ENCODE data around the gene TBC1D2B. TPM values are rescaled to one million over a fixed set of nuclear protein-coding genes. Genes with fewer than 3 reads are reported as not detected.
A peak's percentile ranks its signal among the peaks of the same experiment; 100 is the strongest.

Gene TBC1D2B
- total and polyA plus RNA-seq, 4 donors = 9.8 to 109 (median 53.2) TPM

DNA sequence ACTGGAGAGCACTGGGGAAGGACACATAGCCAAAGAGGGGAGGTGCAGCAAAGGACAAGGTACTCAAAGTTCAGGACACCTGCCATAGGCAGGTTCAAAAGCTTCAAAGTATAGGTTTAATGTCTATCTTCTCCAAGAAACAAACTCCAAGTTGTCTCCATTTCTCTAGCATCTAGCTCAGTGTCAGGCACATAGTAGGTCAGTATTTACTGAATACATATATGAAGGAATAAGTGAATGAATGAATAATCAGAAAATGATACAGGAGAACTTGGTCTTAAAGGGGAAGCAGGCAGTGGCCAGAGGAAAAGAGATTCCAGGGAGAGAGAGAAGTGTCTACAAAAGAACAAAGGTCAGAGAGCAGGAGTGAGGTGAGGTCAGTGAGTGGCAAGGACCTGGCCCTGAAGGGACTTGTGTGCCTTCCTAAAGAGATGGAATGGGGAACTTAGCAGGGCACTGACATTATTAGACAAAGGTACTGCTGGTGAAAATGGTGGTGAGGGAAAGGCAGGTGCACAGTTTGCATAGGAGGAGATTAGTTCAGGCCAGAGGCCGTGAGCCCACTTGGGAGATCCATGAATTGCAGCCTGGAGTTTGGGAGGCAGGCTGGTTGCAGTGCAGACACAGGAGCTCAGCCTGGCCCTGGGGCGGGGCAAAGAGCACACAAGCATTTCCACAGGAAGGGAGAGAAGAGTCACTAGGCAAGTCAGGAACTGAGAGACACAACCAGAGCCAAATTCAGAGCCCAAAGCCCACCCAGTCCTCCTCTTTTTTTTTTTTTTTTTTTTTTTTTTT lies 21.4 kb downstream of the TBC1D2B start:
- H3K36me3 ChIP-seq (ENCODE audit: control insufficient read depth in 1 of 2, insufficient read depth in 2 of 2, low read length in 1 of 2) = peaks cover 3 to 4% of the 10 kb centered on the region in 2 donors
- H3K4me1 ChIP-seq (ENCODE audit: control insufficient read depth in 1 of 2, insufficient read depth in 2 of 2, low read length in 2 of 2) = no peaks in the 10 kb centered on the region
- H3K4me3 ChIP-seq (ENCODE audit: low read length in 2 of 2) = no peak overlapping the region
- H3K9me3 ChIP-seq (ENCODE audit: control insufficient read depth, low read length) = no peaks in the 10 kb centered on the region
- intact Hi-C loops (cut with DNase I) = no loop called here
- H3K27ac ChIP-seq (ENCODE audit: low read depth in 1 of 2, low read length in 2 of 2) = peak overlapping the region in 1 of 2 donors; percentile 10
- WGBS, 2 donors = 70 to 79% methylated on average over 2 of the region's 2 CpGs
- DNase-seq (no peak), ATAC-seq (ENCODE audit: low FRiP score) (peak; percentile 63)
- no peaks in the 10 kb centered on the region for H3K27me3 ChIP-seq (ENCODE audit: control insufficient read depth in 1 of 2, insufficient read depth in 2 of 2, low read length in 1 of 2)

DNA sequence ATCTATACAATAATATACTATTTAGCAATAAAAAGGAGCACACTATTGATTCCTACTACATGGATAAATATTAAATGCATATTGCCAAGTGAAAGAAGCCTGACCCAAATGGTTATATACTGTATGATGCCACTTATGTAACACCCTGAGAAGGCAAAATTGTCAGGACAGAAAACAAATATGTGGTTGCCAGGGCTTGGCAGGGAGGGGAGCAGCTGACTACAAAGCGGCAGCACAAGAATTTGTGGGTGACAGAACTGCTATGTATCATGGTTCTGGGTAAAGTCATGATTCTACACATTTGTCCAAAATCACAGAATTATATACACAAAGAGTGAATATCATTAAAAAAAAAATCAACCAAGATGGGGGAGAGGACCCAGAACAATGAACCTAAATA lies 22.5 kb downstream of the TBC1D2B start:
- Histone ChIP-seq H3K27me3 (ENCODE audit: control insufficient read depth in 1 of 2, insufficient read depth in 2 of 2, low read length in 1 of 2) (no peaks in the 10 kb centered on the region), H3K9me3 (ENCODE audit: control insufficient read depth, low read length) (no peaks in the 10 kb centered on the region), H3K4me1 (ENCODE audit: control insufficient read depth in 1 of 2, insufficient read depth in 2 of 2, low read length in 2 of 2) (no peaks in the 10 kb centered on the region), H3K4me3 (ENCODE audit: low read length in 2 of 2) (no peak overlapping the region), H3K36me3 (ENCODE audit: control insufficient read depth in 1 of 2, insufficient read depth in 2 of 2, low read length in 1 of 2) (peaks cover 4 to 5% of the 10 kb centered on the region in 2 donors), H3K27ac (ENCODE audit: low read depth in 1 of 2, low read length in 2 of 2) (no peak overlapping the region)
- whole genome bisulfite sequencing, 2 donors = 83 to 86% methylated on average over 1 of the region's 1 CpG
- DNase-seq (no peak), ATAC-seq (ENCODE audit: low FRiP score) (no peak)
- intact Hi-C loops (cut with DNase I) = no loop called here

DNA sequence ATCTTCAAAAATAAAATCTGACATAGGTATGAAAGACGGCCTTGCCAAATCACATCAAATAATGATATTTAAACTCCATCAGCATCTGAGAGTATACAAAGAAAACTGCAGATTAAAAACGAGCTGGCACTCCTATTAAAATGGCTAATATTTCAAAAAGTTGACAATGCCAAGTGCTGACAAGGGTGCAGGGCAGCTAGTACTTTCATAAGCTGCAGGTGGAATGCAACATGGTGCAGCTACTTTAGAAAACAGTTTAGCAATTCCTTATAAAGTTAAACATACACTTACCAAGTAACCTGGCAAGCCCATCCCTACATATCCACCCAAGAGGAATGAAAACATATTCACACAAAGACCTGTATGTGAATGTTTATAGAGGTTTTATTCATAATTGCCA lies 23.0 kb downstream of the TBC1D2B start:
- Histone ChIP-seq H3K27ac (ENCODE audit: low read depth in 1 of 2, low read length in 2 of 2) (no peak overlapping the region), H3K27me3 (ENCODE audit: control insufficient read depth in 1 of 2, insufficient read depth in 2 of 2, low read length in 1 of 2) (no peaks in the 10 kb centered on the region), H3K4me3 (ENCODE audit: low read length in 2 of 2) (no peak overlapping the region), H3K4me1 (ENCODE audit: control insufficient read depth in 1 of 2, insufficient read depth in 2 of 2, low read length in 2 of 2) (no peaks in the 10 kb centered on the region), H3K9me3 (ENCODE audit: control insufficient read depth, low read length) (no peaks in the 10 kb centered on the region), H3K36me3 (ENCODE audit: control insufficient read depth in 1 of 2, insufficient read depth in 2 of 2, low read length in 1 of 2) (peaks cover 4 to 5% of the 10 kb centered on the region in 2 donors)
- no peak for ATAC-seq (ENCODE audit: low FRiP score)
- WGBS, 2 donors = 72 to 84% methylated on average over 2 of the region's 2 CpGs
- intact Hi-C loops (cut with DNase I) = no loop called here
- DNase-seq = no peak

DNA sequence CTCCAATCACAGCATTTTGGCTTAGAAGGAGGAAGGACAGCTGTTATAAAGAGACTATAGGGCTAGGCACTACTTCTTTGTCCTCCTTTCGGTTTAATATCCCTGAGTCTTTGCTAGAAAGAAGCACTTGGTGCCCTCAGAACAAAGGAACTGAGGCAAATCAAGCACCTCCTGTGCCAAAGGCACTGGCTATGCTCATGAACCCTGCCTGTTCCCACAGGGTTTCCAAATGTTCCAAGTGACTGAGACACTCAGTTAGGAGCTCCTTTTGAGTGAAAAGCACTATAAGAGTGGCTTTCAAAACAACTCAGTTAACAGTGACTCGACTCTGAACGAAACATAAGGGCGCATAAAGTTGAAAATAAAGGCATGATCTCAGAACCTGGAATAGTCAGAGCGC lies 25.0 kb downstream of the TBC1D2B start:
- H3K4me1 ChIP-seq (ENCODE audit: control insufficient read depth in 1 of 2, insufficient read depth in 2 of 2, low read length in 2 of 2) = no peaks in the 10 kb centered on the region
- no peak for ATAC-seq (ENCODE audit: low FRiP score)
- intact Hi-C loops (cut with DNase I) = no loop called here

DNA sequence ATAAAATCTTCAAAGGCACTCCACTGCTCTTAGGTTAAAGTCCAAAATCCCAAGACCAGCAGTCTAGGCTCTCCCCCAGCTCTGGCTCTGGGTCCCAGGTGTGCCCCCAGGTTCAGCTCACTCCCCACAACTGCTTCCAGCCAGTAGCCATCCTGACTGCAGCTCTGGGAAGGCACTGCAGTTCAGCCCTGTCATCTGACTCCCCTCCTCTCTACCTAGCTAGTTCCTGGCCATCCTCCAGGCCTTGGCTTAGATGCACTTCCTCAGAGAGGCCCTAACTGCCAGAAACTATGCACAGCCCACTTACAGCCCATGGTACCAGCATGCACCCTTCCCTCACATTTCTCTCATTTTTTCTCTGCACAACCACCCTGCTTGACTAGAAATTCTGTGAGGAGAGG lies 25.5 kb downstream of the TBC1D2B start:
- intact Hi-C loops (cut with DNase I) = no loop called here
- Histone ChIP-seq H3K4me3 (ENCODE audit: low read length in 2 of 2) (no peak overlapping the region), H3K27me3 (ENCODE audit: control insufficient read depth in 1 of 2, insufficient read depth in 2 of 2, low read length in 1 of 2) (no peaks in the 10 kb centered on the region), H3K9me3 (ENCODE audit: control insufficient read depth, low read length) (no peaks in the 10 kb centered on the region), H3K27ac (ENCODE audit: low read depth in 1 of 2, low read length in 2 of 2) (no peak overlapping the region), H3K4me1 (ENCODE audit: control insufficient read depth in 1 of 2, insufficient read depth in 2 of 2, low read length in 2 of 2) (no peaks in the 10 kb centered on the region), H3K36me3 (ENCODE audit: control insufficient read depth in 1 of 2, insufficient read depth in 2 of 2, low read length in 1 of 2) (peaks cover 4 to 5% of the 10 kb centered on the region in 2 donors)
- DNase-seq = no peak
- no peak for ATAC-seq (ENCODE audit: low FRiP score)

More for the DNA sequence above, 25.0 kb downstream of the TBC1D2B start:
- Histone ChIP-seq H3K27ac (ENCODE audit: low read depth in 1 of 2, low read length in 2 of 2) (no peak overlapping the region), H3K27me3 (ENCODE audit: control insufficient read depth in 1 of 2, insufficient read depth in 2 of 2, low read length in 1 of 2) (no peaks in the 10 kb centered on the region), H3K36me3 (ENCODE audit: control insufficient read depth in 1 of 2, insufficient read depth in 2 of 2, low read length in 1 of 2) (peaks cover 4 to 5% of the 10 kb centered on the region in 2 donors), H3K9me3 (ENCODE audit: control insufficient read depth, low read length) (no peaks in the 10 kb centered on the region), H3K4me3 (ENCODE audit: low read length in 2 of 2) (no peak overlapping the region)
- no peak for DNase-seq
- 69 to 81% methylated on average over 5 of the region's 5 CpGs for WGBS, 2 donors

DNA sequence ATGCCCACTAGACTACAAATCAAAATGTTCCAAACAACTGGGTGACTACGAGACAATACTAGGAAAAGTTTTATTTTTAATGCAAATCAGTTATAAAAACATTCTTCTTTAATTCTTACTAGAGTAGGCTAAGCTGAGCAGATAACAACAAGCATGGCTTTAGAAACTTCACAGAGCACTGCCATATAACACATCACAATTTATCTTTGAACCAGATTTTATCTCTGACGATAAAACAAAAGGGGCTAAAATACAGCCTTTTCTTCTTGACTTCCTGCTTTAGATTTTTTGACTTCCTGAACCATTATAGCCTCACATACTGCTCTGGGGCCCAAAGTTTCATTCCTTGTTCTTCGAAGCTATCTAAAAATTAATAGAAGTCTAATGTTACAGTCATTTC lies 25.9 kb downstream of the TBC1D2B start:
- Histone ChIP-seq H3K36me3 (ENCODE audit: control insufficient read depth in 1 of 2, insufficient read depth in 2 of 2, low read length in 1 of 2) (peaks cover 4 to 5% of the 10 kb centered on the region in 2 donors), H3K4me3 (ENCODE audit: low read length in 2 of 2) (no peak overlapping the region), H3K4me1 (ENCODE audit: control insufficient read depth in 1 of 2, insufficient read depth in 2 of 2, low read length in 2 of 2) (no peaks in the 10 kb centered on the region), H3K9me3 (ENCODE audit: control insufficient read depth, low read length) (no peaks in the 10 kb centered on the region), H3K27me3 (ENCODE audit: control insufficient read depth in 1 of 2, insufficient read depth in 2 of 2, low read length in 1 of 2) (no peaks in the 10 kb centered on the region), H3K27ac (ENCODE audit: low read depth in 1 of 2, low read length in 2 of 2) (no peak overlapping the region)
- WGBS, 2 donors = 76 to 81% methylated on average over 3 of the region's 3 CpGs
- intact Hi-C loops (cut with DNase I) = no loop called here
- ATAC-seq (ENCODE audit: low FRiP score) = no peak
- DNase-seq = no peak

DNA sequence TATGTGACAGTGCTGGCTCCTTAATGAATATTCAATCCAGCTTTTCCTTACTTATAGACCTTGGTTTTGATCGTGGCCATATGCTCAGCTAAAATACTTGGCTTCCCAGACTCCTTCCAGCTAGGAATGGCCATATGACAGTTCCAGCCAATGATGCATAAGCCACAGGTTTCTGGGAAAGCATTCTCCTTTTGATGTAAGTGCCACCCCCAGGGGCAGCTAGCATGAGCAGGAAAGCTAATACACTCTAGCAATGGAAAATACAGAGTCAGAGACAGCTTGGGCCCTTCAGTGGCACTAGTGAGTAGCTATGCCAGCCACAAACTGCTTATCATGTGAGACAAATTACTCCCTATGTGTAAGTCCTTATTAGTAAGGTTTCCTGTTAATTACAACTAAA lies 26.7 kb downstream of the TBC1D2B start:
- intact Hi-C loops (cut with DNase I) = no loop called here
- ATAC-seq (ENCODE audit: low FRiP score) = no peak
- Histone ChIP-seq H3K36me3 (ENCODE audit: control insufficient read depth in 1 of 2, insufficient read depth in 2 of 2, low read length in 1 of 2) (peaks cover 4 to 5% of the 10 kb centered on the region in 2 donors), H3K27ac (ENCODE audit: low read depth in 1 of 2, low read length in 2 of 2) (no peak overlapping the region), H3K4me3 (ENCODE audit: low read length in 2 of 2) (no peak overlapping the region), H3K27me3 (ENCODE audit: control insufficient read depth in 1 of 2, insufficient read depth in 2 of 2, low read length in 1 of 2) (no peaks in the 10 kb centered on the region), H3K9me3 (ENCODE audit: control insufficient read depth, low read length) (no peaks in the 10 kb centered on the region), H3K4me1 (ENCODE audit: control insufficient read depth in 1 of 2, insufficient read depth in 2 of 2, low read length in 2 of 2) (no peaks in the 10 kb centered on the region)
- 88 to 91% methylated on average over 1 of the region's 1 CpG for WGBS, 2 donors
- no peak for DNase-seq

DNA sequence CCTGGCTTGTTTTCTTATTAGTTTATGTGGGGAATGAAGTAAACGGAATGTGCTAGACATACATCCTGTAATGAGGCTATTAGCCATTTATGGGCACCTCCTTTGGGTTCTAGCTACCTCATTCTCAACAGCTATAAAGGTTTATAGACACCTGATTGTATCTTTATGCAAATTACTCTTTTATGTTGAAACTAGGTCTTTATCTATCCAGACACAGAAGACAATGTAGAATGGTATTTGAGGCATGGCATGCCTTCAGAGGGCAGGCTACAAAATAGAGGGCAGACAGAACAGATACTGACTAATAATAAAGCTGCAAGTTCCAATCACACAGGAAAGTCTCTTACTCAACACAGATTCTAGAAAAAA lies 27.1 kb downstream of the TBC1D2B start:
- no peak for ATAC-seq (ENCODE audit: low FRiP score)
- H3K36me3 ChIP-seq (ENCODE audit: control insufficient read depth in 1 of 2, insufficient read depth in 2 of 2, low read length in 1 of 2) = peaks cover 4 to 5% of the 10 kb centered on the region in 2 donors
- intact Hi-C loops (cut with DNase I) = no loop called here
- H3K4me1 ChIP-seq (ENCODE audit: control insufficient read depth in 1 of 2, insufficient read depth in 2 of 2, low read length in 2 of 2) = no peaks in the 10 kb centered on the region
- no peak for DNase-seq
- no peaks in the 10 kb centered on the region for H3K27me3 ChIP-seq (ENCODE audit: control insufficient read depth in 1 of 2, insufficient read depth in 2 of 2, low read length in 1 of 2)
- no peak overlapping the region for H3K4me3 ChIP-seq (ENCODE audit: low read length in 2 of 2)
- WGBS, 2 donors = 79 to 86% methylated on average over 1 of the region's 1 CpG
- no peak overlapping the region for H3K27ac ChIP-seq (ENCODE audit: low read depth in 1 of 2, low read length in 2 of 2)
- no peaks in the 10 kb centered on the region for H3K9me3 ChIP-seq (ENCODE audit: control insufficient read depth, low read length)

DNA sequence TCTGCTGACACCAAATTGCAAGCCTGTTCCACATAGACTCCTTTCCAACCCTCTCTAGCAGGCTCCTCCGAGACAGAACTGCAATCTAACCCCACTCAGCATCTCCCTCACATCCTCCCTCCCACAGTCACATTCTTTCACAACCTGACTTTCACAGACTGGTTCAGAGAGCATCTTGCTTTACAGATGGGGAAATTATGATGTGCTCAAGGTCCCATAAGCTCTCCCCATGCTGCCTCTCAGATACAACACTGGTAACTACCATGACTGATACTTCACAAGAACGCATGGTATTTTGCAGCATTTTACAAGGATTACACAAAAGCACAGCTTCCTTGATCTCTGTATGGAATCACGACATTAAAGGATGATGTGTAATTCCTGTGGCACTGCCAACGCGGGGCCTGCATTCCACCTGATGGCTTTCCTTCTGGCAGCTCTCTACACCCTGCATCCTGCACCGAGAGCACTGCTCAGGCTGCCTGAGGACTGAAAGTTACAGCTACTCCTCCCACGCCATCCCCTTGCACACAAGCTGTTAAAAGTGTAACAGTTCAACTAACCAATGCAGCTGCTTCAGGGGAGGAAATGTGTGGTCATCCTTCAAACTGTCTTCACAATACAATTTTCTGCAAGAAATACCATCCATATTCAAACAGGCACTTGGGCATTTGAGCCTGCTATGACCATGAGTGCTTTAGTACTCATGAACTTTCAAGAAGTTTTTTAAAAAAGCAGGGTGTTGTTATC lies 27.6 kb downstream of the TBC1D2B start:
- no peaks in the 10 kb centered on the region for H3K4me1 ChIP-seq (ENCODE audit: control insufficient read depth in 1 of 2, insufficient read depth in 2 of 2, low read length in 2 of 2)

More for the DNA sequence above, 27.6 kb downstream of the TBC1D2B start:
- DNase-seq (no peak), ATAC-seq (ENCODE audit: low FRiP score) (no peak)
- no peaks in the 10 kb centered on the region for H3K9me3 ChIP-seq (ENCODE audit: control insufficient read depth, low read length)
- H3K4me3 ChIP-seq (ENCODE audit: low read length in 2 of 2) = no peak overlapping the region
- no peaks in the 10 kb centered on the region for H3K27me3 ChIP-seq (ENCODE audit: control insufficient read depth in 1 of 2, insufficient read depth in 2 of 2, low read length in 1 of 2)
- intact Hi-C loops (cut with DNase I) = no loop called here
- 82% methylated on average over 7 of the region's 7 CpGs for WGBS, 2 donors
- no peak overlapping the region for H3K27ac ChIP-seq (ENCODE audit: low read depth in 1 of 2, low read length in 2 of 2)
- H3K36me3 ChIP-seq (ENCODE audit: control insufficient read depth in 1 of 2, insufficient read depth in 2 of 2, low read length in 1 of 2) = peaks cover 4 to 5% of the 10 kb centered on the region in 2 donors
